ENCODE measurements around the gene PIGB.

GRCh38 chr15:55357774-55358173 lies 38.8 kb downstream of the PIGB start:
- TF ChIP-seq, protein P1, sequence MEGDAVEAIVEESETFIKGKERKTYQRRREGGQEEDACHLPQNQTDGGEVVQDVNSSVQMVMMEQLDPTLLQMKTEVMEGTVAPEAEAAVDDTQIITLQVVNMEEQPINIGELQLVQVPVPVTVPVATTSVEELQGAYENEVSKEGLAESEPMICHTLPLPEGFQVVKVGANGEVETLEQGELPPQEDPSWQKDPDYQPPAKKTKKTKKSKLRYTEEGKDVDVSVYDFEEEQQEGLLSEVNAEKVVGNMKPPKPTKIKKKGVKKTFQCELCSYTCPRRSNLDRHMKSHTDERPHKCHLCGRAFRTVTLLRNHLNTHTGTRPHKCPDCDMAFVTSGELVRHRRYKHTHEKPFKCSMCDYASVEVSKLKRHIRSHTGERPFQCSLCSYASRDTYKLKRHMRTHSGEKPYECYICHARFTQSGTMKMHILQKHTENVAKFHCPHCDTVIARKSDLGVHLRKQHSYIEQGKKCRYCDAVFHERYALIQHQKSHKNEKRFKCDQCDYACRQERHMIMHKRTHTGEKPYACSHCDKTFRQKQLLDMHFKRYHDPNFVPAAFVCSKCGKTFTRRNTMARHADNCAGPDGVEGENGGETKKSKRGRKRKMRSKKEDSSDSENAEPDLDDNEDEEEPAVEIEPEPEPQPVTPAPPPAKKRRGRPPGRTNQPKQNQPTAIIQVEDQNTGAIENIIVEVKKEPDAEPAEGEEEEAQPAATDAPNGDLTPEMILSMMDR (IDR thresholded peaks at IDR 0.05): no peak
- TF ChIP-seq POLR2AphosphoS5 (IDR thresholded peaks at IDR 0.05; ENCODE audit: low read depth, low read length) (no peak), TCF7L2 (IDR thresholded peaks at IDR 0.05; ENCODE audit: low read depth, low read length) (no peak)
- TF ChIP-seq, protein P2, sequence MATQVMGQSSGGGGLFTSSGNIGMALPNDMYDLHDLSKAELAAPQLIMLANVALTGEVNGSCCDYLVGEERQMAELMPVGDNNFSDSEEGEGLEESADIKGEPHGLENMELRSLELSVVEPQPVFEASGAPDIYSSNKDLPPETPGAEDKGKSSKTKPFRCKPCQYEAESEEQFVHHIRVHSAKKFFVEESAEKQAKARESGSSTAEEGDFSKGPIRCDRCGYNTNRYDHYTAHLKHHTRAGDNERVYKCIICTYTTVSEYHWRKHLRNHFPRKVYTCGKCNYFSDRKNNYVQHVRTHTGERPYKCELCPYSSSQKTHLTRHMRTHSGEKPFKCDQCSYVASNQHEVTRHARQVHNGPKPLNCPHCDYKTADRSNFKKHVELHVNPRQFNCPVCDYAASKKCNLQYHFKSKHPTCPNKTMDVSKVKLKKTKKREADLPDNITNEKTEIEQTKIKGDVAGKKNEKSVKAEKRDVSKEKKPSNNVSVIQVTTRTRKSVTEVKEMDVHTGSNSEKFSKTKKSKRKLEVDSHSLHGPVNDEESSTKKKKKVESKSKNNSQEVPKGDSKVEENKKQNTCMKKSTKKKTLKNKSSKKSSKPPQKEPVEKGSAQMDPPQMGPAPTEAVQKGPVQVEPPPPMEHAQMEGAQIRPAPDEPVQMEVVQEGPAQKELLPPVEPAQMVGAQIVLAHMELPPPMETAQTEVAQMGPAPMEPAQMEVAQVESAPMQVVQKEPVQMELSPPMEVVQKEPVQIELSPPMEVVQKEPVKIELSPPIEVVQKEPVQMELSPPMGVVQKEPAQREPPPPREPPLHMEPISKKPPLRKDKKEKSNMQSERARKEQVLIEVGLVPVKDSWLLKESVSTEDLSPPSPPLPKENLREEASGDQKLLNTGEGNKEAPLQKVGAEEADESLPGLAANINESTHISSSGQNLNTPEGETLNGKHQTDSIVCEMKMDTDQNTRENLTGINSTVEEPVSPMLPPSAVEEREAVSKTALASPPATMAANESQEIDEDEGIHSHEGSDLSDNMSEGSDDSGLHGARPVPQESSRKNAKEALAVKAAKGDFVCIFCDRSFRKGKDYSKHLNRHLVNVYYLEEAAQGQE (IDR thresholded peaks at IDR 0.05; ENCODE audit: insufficient read depth in 1 of 2, low read depth in 2 of 2, low read length in 1 of 2): no peak
